Activated CD8-positive, alpha-beta T cell treated with anti-CD3 and anti-CD28 coated beads, Interleukin-2, amount 10 ng/mL, durations not matched to agents 7 days and 5 days (primary cell): ENCODE measurements around the gene RNU6-9. TPM values are rescaled to one million over a fixed set of nuclear protein-coding genes. Genes with fewer than 3 reads are reported as not detected.

ENCODE experiments used
- ATAC-seq: fragments of 150-1000 bp; cut with Tn5 transposase; one replicate; pipeline ENCODE4 v1.10.0; 2021; ENCODE audit warnings: moderate library complexity
- CTCF ChIA-PET: fragments of 350-600 bp; sonication (Branson Sonifier 250); formaldehyde crosslinking; loops from one replicate; lab custom pipeline; 2021; ENCODE audit warnings: antibody characterized with exemption; lab: Charles Lee
- POLR2A ChIA-PET: fragments of 350-600 bp; sonication (Branson Sonifier 250); formaldehyde crosslinking; loops from one replicate; lab custom pipeline; 2021; ENCODE audit warnings: antibody characterized with exemption; lab: Charles Lee
- DNase-seq: peaks from one replicate; pipeline ENCODE4 v3.0.0-alpha.2; 2020
- H3K27ac Mint-ChIP-seq: one replicate; pipeline ENCODE4 v1.8.0; 2021; ENCODE audit warnings: mild to moderate bottlenecking, mixed read lengths
- H3K27me3 Mint-ChIP-seq: one replicate; pipeline ENCODE4 v1.8.0; 2021; ENCODE audit warnings: low read depth, mixed read lengths
- H3K36me3 Mint-ChIP-seq: one replicate; pipeline ENCODE4 v1.8.0; 2021; ENCODE audit warnings: low read depth, mixed read lengths
- H3K4me1 Mint-ChIP-seq: one replicate; pipeline ENCODE4 v1.8.0; 2021; ENCODE audit warnings: low read depth, mixed read lengths
- H3K4me3 Mint-ChIP-seq: one replicate; pipeline ENCODE4 v1.8.0; 2021; ENCODE audit warnings: mild to moderate bottlenecking, mixed read lengths
- H3K9me3 Mint-ChIP-seq: one replicate; pipeline ENCODE4 v1.8.0; 2022; ENCODE audit warnings: mixed read lengths; ENCODE audit not compliant: insufficient read depth
- total RNA-seq, 2 experiments: library from RNA; stranded (reverse); gene quantifications; one replicate each; pipeline ENCODE4 v1.2.3, GENCODE V29; 2021

The RNU6-9 gene
- total RNA-seq, 2 experiments from 2014 or later, result not detected

DNA sequence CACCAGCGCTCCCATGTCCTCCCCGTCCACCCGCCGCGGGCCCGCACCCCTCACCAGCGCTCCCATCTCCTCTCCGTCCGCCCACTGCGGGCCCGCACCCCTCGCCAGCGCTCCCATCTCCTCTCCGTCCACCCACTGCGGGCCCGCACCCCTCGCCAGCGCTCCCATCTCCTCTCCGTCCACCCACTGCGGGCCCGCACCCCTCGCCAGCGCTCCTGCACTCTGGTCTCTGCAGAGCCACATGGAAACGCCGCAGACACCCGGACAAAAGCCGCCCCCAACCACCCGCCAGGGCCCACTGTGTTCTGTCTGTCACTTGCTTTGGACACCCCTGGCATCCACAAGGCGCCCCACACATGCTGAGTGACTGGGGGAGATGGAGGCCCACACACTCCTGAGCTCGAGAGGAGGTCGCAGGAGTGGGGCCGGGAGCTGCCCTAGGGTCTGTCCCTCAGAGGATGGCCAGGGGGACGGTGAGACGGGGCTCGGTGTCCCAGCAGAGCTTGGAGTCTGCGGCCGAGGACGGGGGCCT, 26.4 kb upstream of the RNU6-9 start:
- DNase-seq (no peak), ATAC-seq (no peak)
- ChIA-PET POLR2A (interaction anchor here (0.6 kb wide), 2 partner anchors 60 to 325 kb away, joined by 3 to 5 read pairs; no protein-coding TSS in a partner anchor), CTCF (interaction anchor here (1.2 kb wide), 1 partner anchor 53 kb away, joined by 4 read pairs; no protein-coding TSS in a partner anchor)
- H3K36me3 Mint-ChIP-seq, result peaks cover 12% of the 10 kb centered on the region
- H3K9me3 Mint-ChIP-seq, result no peaks in the 10 kb centered on the region
- no peak overlapping the region for H3K27ac Mint-ChIP-seq
- H3K4me1 Mint-ChIP-seq, result peaks cover 19% of the 10 kb centered on the region
- no peak overlapping the region for H3K4me3 Mint-ChIP-seq
- peaks cover 5% of the 10 kb centered on the region for H3K27me3 Mint-ChIP-seq

GRCh38 chr19:867301-867793, 25.9 kb upstream of the RNU6-9 start:
- no peak for DNase-seq
- H3K27ac Mint-ChIP-seq, result no peak overlapping the region
- H3K27me3 Mint-ChIP-seq, result peaks cover 5% of the 10 kb centered on the region
- H3K9me3 Mint-ChIP-seq, result no peaks in the 10 kb centered on the region
- peaks cover 15% of the 10 kb centered on the region for H3K36me3 Mint-ChIP-seq
- H3K4me3 Mint-ChIP-seq, result no peak overlapping the region
- POLR2A ChIA-PET, result interaction anchor here (0.6 kb wide), 2 partner anchors 61 to 324 kb away, joined by 3 to 5 read pairs; no protein-coding TSS in a partner anchor
- CTCF ChIA-PET, result no interaction called here
- no peak for ATAC-seq
- H3K4me1 Mint-ChIP-seq, result peaks cover 24% of the 10 kb centered on the region

DNA sequence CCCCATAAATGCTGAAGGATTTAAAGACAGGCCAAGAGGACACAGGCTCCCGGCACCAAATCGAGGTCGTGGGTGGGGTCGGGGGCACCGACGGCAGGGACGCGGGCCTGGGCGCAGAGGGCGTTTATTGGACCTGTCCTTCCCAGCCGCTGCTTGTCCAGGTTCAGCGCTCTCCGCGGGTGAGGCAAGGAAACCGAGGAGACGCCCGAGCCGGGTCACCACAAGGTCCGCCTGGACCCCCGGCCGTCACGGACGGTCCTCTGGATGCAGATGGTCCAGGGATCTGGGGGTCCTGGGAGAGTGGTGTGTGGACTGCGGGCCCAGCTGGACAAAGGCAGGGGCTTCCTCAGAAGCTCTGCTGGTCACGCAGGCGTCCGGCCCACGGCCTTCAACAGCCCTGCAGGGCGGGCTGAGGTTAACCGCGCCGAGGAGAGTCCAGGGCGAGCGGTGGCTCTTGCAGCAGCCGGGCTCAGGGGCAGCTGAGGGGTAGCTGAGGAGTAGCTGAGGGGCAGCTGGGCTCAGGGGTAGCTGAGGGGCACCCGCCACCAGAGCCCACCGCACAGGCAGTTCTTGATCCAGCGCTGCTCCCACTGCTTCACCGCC, 25.3 kb upstream of the RNU6-9 start:
- Mint-ChIP-seq H3K4me1 (peaks cover 23% of the 10 kb centered on the region), H3K36me3 (peaks cover 19% of the 10 kb centered on the region), H3K4me3 (no peak overlapping the region), H3K9me3 (no peaks in the 10 kb centered on the region), H3K27me3 (no peaks in the 10 kb centered on the region), H3K27ac (no peak overlapping the region)
- ChIA-PET POLR2A (interaction anchor here (0.6 kb wide), 1 partner anchor 61 kb away, joined by 3 read pairs; no protein-coding TSS in a partner anchor), CTCF (no interaction called here)
- no peak for ATAC-seq
- DNase-seq, result no peak

DNA sequence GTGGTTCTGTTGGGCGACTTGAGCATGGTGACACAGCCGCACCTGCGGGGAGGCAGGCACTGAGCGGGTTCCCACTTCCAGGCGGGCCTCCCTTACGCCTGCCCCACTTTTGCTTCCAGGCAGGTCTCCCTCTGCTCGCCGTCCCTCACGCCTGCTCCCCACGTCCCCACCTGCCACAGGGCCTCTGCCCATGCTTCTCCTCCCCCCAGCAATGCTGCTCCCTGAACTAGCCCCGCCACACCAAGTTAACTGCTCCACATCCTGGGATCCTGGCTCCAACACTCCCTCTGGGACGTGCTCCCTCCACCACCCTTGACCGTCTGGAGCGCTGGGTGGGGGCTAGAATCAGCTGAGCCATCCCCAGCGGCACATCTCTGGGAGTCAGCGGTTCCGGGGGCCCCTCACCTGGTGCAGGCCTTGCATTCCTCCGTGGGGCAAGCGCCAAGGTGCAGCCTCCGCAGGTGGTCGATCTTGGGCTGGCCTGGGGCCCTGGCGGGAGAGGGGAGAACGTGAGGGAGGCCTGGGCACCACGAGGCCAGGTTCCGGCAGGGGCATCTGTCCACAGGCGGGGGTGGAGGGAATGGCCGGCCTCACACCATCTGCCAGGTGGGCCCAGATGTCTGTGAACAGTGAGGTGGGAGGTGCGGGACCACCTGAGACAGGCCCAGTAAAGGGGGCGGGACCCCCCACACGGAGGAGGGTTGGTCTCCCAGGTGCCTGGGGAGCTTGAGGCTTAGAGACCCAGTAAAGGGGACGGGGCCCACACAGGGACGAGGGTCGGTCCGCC, 24.6 kb upstream of the RNU6-9 start:
- Mint-ChIP-seq H3K4me1 (peaks cover 16% of the 10 kb centered on the region), H3K9me3 (no peaks in the 10 kb centered on the region), H3K27ac (no peak overlapping the region), H3K36me3 (peaks cover 19% of the 10 kb centered on the region), H3K27me3 (no peaks in the 10 kb centered on the region), H3K4me3 (no peak overlapping the region)
- DNase-seq (no peak), ATAC-seq (no peak)
- CTCF ChIA-PET, result no interaction called here
- POLR2A ChIA-PET, result no interaction called here

DNA sequence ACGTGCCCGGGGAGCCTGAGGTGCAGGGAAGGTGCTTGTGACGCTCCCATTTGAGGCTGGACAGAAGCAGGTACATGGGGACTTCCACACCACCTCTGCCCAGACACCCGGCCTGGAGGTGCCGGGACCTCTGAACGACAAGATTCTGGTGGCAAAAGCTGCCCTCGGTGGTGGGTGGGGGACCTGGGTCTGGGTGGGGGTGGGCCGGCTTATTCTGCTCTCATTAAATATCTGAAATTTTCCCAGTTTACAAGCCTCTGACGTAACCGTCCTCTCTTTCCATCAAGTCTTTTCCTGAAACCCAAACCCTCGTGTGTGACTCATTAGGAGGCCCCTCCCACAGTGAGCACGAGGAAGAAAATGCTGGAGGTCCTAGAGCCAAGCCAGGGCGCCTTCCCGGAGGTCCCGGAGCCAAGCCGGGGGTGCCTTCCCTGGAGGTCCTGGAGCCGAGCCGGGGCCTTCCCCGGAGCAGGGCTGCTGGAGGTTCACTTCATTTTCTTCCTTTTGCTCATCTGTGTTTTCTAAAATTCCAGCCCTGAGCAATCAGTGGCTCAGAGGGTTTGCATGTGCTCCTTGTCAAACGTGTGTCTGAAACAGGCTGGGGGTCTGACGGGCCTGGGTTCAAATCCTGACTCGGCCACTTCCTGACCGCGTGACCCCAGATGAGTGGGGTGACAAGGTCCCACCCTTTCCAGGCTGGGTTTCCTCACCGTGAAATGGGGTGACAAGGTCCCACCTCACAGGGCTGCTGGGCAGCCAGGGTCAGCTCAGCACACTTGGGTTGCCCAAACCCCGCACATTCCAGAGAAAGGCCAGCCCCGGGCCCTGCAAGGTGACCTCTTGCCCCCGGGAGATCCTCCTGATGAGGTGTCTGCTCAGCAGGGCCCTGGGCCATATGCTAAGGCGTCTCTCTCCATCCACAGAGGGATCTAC, 23.8 kb upstream of the RNU6-9 start:
- H3K9me3 Mint-ChIP-seq, result no peaks in the 10 kb centered on the region
- H3K27me3 Mint-ChIP-seq, result no peaks in the 10 kb centered on the region
- H3K4me1 Mint-ChIP-seq, result peaks cover 11% of the 10 kb centered on the region
- H3K27ac Mint-ChIP-seq, result no peak overlapping the region
- no peak overlapping the region for H3K4me3 Mint-ChIP-seq
- ChIA-PET POLR2A (no interaction called here), CTCF (no interaction called here)
- peaks cover 19% of the 10 kb centered on the region for H3K36me3 Mint-ChIP-seq
- no peak for ATAC-seq
- no peak for DNase-seq

DNA sequence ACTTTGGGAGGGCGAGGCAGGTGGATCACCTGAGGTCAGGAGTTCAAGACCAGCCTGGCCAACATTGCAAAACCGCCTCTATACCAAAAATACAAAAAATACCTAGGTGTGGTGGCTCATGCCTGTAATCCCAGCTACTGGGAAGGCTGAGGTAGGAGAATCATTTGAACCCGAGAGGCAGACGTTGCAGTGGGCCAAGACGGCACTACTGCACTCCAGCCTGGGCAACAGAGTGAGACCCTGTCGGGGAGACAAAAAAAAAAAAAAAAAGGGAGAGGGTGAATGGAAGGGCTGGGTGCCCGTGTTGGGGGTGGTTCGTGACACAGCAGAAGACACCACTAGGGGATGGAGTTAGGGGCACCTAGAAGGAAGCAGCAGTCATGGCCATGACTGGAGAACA, 23.0 kb upstream of the RNU6-9 start:
- peaks cover 19% of the 10 kb centered on the region for H3K36me3 Mint-ChIP-seq
- no peaks in the 10 kb centered on the region for H3K27me3 Mint-ChIP-seq
- no peak overlapping the region for H3K4me3 Mint-ChIP-seq
- DNase-seq (no peak), ATAC-seq (no peak)
- peaks cover 11% of the 10 kb centered on the region for H3K4me1 Mint-ChIP-seq
- POLR2A ChIA-PET, result no interaction called here
- H3K9me3 Mint-ChIP-seq, result no peaks in the 10 kb centered on the region
- CTCF ChIA-PET, result no interaction called here
- peak overlapping the region; percentile 55 for H3K27ac Mint-ChIP-seq

DNA sequence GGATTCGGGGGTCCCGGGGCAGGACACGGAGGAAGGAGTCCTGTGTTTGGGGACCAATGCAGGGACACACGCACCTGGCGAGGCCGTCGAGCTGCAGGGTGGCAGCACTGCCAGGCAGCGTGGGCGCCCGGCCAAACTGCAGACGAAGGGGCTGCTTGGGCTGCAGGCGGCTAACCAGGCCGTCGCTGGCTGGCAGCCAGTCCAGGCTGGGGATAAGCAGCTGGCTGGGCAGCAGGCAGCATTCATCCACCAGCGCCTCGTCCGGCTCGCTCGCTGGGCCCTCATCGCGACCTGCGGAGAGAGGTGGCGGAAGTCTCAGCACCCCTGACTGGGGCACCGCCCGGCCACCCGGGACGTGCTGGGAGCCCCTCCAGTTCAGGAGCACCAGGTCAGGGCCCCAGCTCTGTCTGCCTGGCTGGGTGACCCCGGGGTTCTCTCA, 22.3 kb upstream of the RNU6-9 start:
- H3K27me3 Mint-ChIP-seq, result no peaks in the 10 kb centered on the region
- H3K4me1 Mint-ChIP-seq, result peaks cover 11% of the 10 kb centered on the region
- no peak overlapping the region for H3K27ac Mint-ChIP-seq
- POLR2A ChIA-PET, result no interaction called here
- H3K36me3 Mint-ChIP-seq, result peaks cover 19% of the 10 kb centered on the region
- CTCF ChIA-PET, result no interaction called here
- H3K4me3 Mint-ChIP-seq, result no peak overlapping the region
- DNase-seq, result no peak
- no peak for ATAC-seq
- H3K9me3 Mint-ChIP-seq, result no peaks in the 10 kb centered on the region

DNA sequence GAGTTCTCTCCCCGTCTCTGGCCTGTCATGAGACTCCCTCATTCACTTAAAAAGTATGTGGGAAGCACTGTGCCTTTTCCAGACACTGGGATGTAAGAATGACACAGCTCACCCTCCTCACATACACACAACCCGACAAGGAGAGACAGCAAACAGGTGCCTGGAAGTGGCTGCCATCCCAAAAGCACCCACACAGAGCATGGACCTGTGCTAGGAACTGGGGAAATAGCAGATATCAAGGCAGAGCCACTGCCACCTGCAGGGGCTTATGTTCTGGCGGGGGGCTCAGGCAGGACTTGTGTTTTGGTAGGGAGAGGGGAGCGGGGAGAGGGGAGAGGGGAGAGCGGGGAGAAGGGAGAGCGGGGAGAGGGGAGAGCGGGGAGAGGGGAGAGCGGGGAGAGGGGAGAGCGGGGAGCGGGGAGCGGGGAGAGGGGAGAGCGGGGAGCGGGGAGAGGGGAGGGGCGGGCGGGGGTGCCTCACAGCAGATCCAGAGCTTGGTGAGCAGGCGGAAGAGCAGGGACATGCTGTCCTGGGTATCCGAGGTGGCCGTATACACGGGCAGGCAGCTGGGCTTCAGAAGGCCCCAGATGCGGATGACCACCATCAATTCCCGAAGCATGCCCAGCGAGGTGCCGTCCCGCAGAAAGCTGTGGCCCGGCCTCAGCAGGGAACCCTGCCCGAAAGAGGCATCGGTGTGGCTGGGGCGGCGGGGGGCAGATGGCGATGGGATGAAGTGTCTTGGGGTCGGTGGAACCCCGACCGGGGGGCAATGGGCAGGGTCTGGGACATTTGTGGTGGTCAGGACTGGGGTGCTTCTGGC, 21.6 kb upstream of the RNU6-9 start:
- peaks cover 11% of the 10 kb centered on the region for H3K4me1 Mint-ChIP-seq
- CTCF ChIA-PET, result interaction anchor here (1.3 kb wide), 1 partner anchor 8 kb away, joined by 9 read pairs; no protein-coding TSS in a partner anchor
- H3K9me3 Mint-ChIP-seq, result no peaks in the 10 kb centered on the region
- peak overlapping the region; percentile 89 for H3K27ac Mint-ChIP-seq
- POLR2A ChIA-PET, result no interaction called here
- DNase-seq (no peak), ATAC-seq (peak; percentile 2)
- no peaks in the 10 kb centered on the region for H3K27me3 Mint-ChIP-seq
- peak overlapping the region; percentile 73 for H3K4me3 Mint-ChIP-seq
- peaks cover 22% of the 10 kb centered on the region for H3K36me3 Mint-ChIP-seq

GRCh38 chr19:872266-872951, 20.9 kb upstream of the RNU6-9 start:
- ATAC-seq (peak; percentile 85), DNase-seq (peak; percentile 94)
- ChIA-PET CTCF (interaction anchor here (1.3 kb wide), 1 partner anchor 9 kb away, joined by 9 read pairs; no protein-coding TSS in a partner anchor), POLR2A (interaction anchor here (0.9 kb wide), 1 partner anchor 112 kb away, joined by 4 read pairs; the partner anchor contains the start of gene WDR18)
- H3K27ac Mint-ChIP-seq, result peak overlapping the region; percentile 89
- peaks cover 11% of the 10 kb centered on the region for H3K4me1 Mint-ChIP-seq
- no peaks in the 10 kb centered on the region for H3K9me3 Mint-ChIP-seq
- peak overlapping the region; percentile 73 for H3K4me3 Mint-ChIP-seq
- H3K36me3 Mint-ChIP-seq, result peaks cover 24% of the 10 kb centered on the region
- no peaks in the 10 kb centered on the region for H3K27me3 Mint-ChIP-seq

DNA sequence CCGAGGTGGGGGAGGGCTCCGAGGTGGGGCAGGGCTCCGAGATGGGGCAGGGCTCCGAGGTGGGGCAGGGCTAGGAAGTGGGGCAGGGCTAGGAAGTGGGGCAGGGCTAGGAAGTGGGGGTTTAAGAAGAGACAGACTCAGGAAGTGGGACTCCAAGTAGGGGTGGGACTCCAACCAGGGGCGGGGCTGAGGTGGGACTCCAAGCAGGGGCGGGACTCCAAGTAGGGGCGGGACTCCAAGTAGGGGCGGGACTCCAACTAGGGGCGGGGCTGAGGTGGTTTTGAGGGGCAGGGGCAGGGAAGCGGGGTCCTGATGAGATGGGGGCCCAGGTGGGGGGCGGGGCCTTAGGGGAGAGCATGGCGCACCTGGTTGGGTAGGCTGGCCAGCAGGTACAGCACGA, 20.2 kb upstream of the RNU6-9 start:
- Mint-ChIP-seq H3K27ac (peak overlapping the region; percentile 78), H3K4me3 (no peak overlapping the region)
- POLR2A ChIA-PET, result interaction anchor here (0.9 kb wide), 1 partner anchor 111 kb away, joined by 4 read pairs; the partner anchor contains the start of gene WDR18

More for the DNA sequence above, 20.2 kb upstream of the RNU6-9 start:
- no peaks in the 10 kb centered on the region for H3K9me3 Mint-ChIP-seq
- DNase-seq (peak; percentile 89), ATAC-seq (peak; percentile 75)
- peaks cover 21% of the 10 kb centered on the region for H3K36me3 Mint-ChIP-seq
- H3K4me1 Mint-ChIP-seq, result peaks cover 11% of the 10 kb centered on the region
- CTCF ChIA-PET, result interaction anchor here (0.6 to 2.5 kb wide), 3 partner anchors 9 to 16 kb away, joined by 3 to 9 read pairs (median 8); no protein-coding TSS in a partner anchor
- no peaks in the 10 kb centered on the region for H3K27me3 Mint-ChIP-seq
